Karpas-422 (cell line): ENCODE measurements around the gene CLCN6. TPM values are rescaled to one million over a fixed set of nuclear protein-coding genes. Genes with fewer than 3 reads are reported as not detected.

Experiments used
- DNase-seq: peaks from one replicate; pipeline ENCODE4 v3.0.0-alpha.2; 2015
- H2AFZ ChIP-seq: fragments of 200-600 bp; sonication (generic); 2 replicates; pipeline ENCODE4 v1.6.1; 2014; ENCODE audit warnings: antibody characterized with exemption, low read length, mixed read lengths
- H3K27ac ChIP-seq: fragments of 200-600 bp; sonication (generic); 2 replicates; pipeline ENCODE4 v1.5.1; 2014; ENCODE audit warnings: mild to moderate bottlenecking, low read length, moderate library complexity
- H3K27me3 ChIP-seq: fragments of 200-600 bp; sonication (generic); 2 replicates; pipeline ENCODE4 v1.6.1; 2014; ENCODE audit warnings: low read length, mixed read lengths
- H3K36me3 ChIP-seq: fragments of 200-600 bp; sonication (generic); 2 replicates; pipeline ENCODE4 v1.6.1; 2014; ENCODE audit warnings: low read length, mixed read lengths; ENCODE audit not compliant: insufficient read depth
- H3K4me1 ChIP-seq: fragments of 200-600 bp; sonication (generic); 2 replicates; pipeline ENCODE4 v1.6.1; 2014; ENCODE audit warnings: mild to moderate bottlenecking, low read length, mixed read lengths
- H3K4me2 ChIP-seq: fragments of 200-600 bp; sonication (generic); 2 replicates; pipeline ENCODE4 v1.6.1; 2014; ENCODE audit warnings: low read length, low read depth, mild to moderate bottlenecking; ENCODE audit not compliant: poor library complexity, severe bottlenecking
- H3K4me3 ChIP-seq: fragments of 200-600 bp; sonication (generic); 2 replicates; pipeline ENCODE4 v1.5.1; 2014; ENCODE audit warnings: mild to moderate bottlenecking, antibody characterized with exemption, low read length, mixed read lengths
- H3K79me2 ChIP-seq: fragments of 200-600 bp; sonication (generic); 2 replicates; pipeline ENCODE4 v1.6.1; 2014; ENCODE audit warnings: mild to moderate bottlenecking, low read length, mixed read lengths
- H3K9ac ChIP-seq: fragments of 200-600 bp; sonication (generic); 2 replicates; pipeline ENCODE4 v1.6.0; 2014; ENCODE audit warnings: low read length
- H3K9me2 ChIP-seq: fragments of 200-600 bp; sonication (generic), shearing (Covaris generic); replicated peaks from 2 replicates; pipeline ENCODE4 v1.6.0; 2014; ENCODE audit warnings: mild to moderate bottlenecking, low read length, moderate library complexity; ENCODE audit not compliant: insufficient read depth
- H3K9me3 ChIP-seq: fragments of 300-700, 200-600 bp; sonication (generic); 2 replicates; pipeline ENCODE4 v1.6.1; 2014; ENCODE audit warnings: low read length, mixed read lengths
- H4K20me1 ChIP-seq: fragments of 200-600 bp; sonication (generic); 2 replicates; pipeline ENCODE4 v1.6.1; 2014; ENCODE audit warnings: mild to moderate bottlenecking, antibody characterized with exemption, low read length, low read depth; ENCODE audit not compliant: insufficient read depth
- total RNA-seq: library from RNA; depleted of rRNA; stranded (reverse); fragments of >200 nt; shearing (Covaris generic); gene quantifications from 2 replicates; pipeline ENCODE4 v1.2.3, GENCODE V29; 2014; ENCODE audit warnings: low replicate concordance

CLCN6 gene
- total RNA-seq, 1 experiment from 2014 or later: 22.0 TPM

- Histone ChIP-seq H2AFZ (no peak overlapping the region), H3K4me3 (no peak overlapping the region), H4K20me1 (no peaks in the 10 kb centered on the region), H3K9me2 (no peaks in the 10 kb centered on the region), H3K27ac (no peak overlapping the region), H3K27me3 (no peaks in the 10 kb centered on the region), H3K36me3 (no peaks in the 10 kb centered on the region), H3K79me2 (no peaks in the 10 kb centered on the region), H3K9me3 (no peaks in the 10 kb centered on the region), H3K4me2 (no peak overlapping the region), H3K9ac (no peak overlapping the region), H3K4me1 (no peaks in the 10 kb centered on the region)
- DNase-seq: no peak
Measured at GRCh38 chr1:11796036-11796828, 9.8 kb upstream of the CLCN6 start.

GRCh38 chr1:11797525-11798216, 8.3 kb upstream of the CLCN6 start:
- H2AFZ ChIP-seq: no peak overlapping the region

GRCh38 chr1:11799099-11799498, 6.9 kb upstream of the CLCN6 start:
- H3K4me3 ChIP-seq: no peak overlapping the region

More at GRCh38 chr1:11797525-11798216, 8.3 kb upstream of the CLCN6 start:
- no peak for DNase-seq
- Histone ChIP-seq H3K27me3 (no peaks in the 10 kb centered on the region), H3K4me1 (peaks cover 4% of the 10 kb centered on the region), H4K20me1 (no peaks in the 10 kb centered on the region), H3K9ac (no peak overlapping the region), H3K9me2 (no peaks in the 10 kb centered on the region), H3K79me2 (no peaks in the 10 kb centered on the region), H3K27ac (no peak overlapping the region), H3K4me2 (no peak overlapping the region), H3K36me3 (no peaks in the 10 kb centered on the region), H3K4me3 (no peak overlapping the region), H3K9me3 (no peaks in the 10 kb centered on the region)

GRCh38 chr1:11799896-11800295, 6.1 kb upstream of the CLCN6 start:
- no peaks in the 10 kb centered on the region for H4K20me1 ChIP-seq
- H3K4me3 ChIP-seq: no peak overlapping the region
- no peak overlapping the region for H3K9ac ChIP-seq
- H2AFZ ChIP-seq: no peak overlapping the region
- H3K27me3 ChIP-seq: no peaks in the 10 kb centered on the region
- no peak overlapping the region for H3K4me2 ChIP-seq
- no peak overlapping the region for H3K27ac ChIP-seq
- H3K4me1 ChIP-seq: peaks cover 27% of the 10 kb centered on the region
- no peaks in the 10 kb centered on the region for H3K9me3 ChIP-seq
- H3K79me2 ChIP-seq: peaks cover 5% of the 10 kb centered on the region; the same call in 1 of the 2 replicates
- H3K9me2 ChIP-seq: no peaks in the 10 kb centered on the region
- DNase-seq: no peak
- H3K36me3 ChIP-seq: no peaks in the 10 kb centered on the region

More at GRCh38 chr1:11799099-11799498, 6.9 kb upstream of the CLCN6 start:
- Histone ChIP-seq H3K9me2 (no peaks in the 10 kb centered on the region), H3K4me1 (peaks cover 19% of the 10 kb centered on the region), H3K4me2 (no peak overlapping the region), H3K27ac (no peak overlapping the region), H3K27me3 (no peaks in the 10 kb centered on the region), H3K9me3 (no peaks in the 10 kb centered on the region), H3K9ac (no peak overlapping the region), H2AFZ (no peak overlapping the region), H4K20me1 (no peaks in the 10 kb centered on the region), H3K79me2 (no peaks in the 10 kb centered on the region), H3K36me3 (no peaks in the 10 kb centered on the region)
- no peak for DNase-seq

GRCh38 chr1:11800391-11800755, 5.6 kb upstream of the CLCN6 start:
- no peak overlapping the region for H3K4me3 ChIP-seq

DNA sequence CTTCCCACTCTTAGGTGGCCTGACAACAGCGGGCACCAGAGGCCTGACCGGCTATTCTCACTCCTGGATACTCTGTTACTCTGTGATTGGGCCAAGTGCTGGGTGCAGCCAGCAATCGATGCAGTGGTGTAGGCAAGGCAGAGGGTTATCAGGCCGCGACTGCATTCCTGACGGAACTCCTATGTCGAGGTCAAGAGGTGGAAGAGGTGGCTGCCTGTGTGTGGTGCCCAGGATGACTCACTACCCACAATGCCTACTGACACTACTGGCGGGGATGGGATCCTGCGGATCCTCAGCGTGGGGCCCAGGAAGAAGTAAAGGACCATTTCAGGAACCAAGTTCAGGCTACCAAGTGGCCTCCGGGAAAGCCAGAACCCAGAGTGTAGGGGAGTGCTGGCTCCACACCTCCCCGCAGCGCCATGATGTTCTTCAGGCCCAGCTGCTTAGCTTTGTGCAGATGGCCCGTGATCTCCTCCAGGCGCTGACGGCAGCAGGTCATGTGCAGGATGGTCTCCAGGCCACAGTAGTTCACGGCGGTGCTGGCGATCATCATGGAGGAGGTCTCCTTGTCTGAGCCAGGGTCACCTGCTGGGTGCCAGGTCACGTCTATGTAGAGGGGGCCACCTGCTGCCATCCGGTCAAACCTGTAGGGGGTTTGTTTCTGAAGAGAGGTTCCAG, 5.1 kb upstream of the CLCN6 start:
- Histone ChIP-seq H3K4me3 (no peak overlapping the region), H3K36me3 (no peaks in the 10 kb centered on the region), H3K27ac (no peak overlapping the region), H3K27me3 (no peaks in the 10 kb centered on the region), H3K4me2 (no peak overlapping the region), H3K9me2 (no peaks in the 10 kb centered on the region), H2AFZ (no peak overlapping the region), H3K79me2 (peaks cover 12% of the 10 kb centered on the region), H4K20me1 (no peaks in the 10 kb centered on the region), H3K4me1 (peaks cover 29% of the 10 kb centered on the region), H3K9ac (no peak overlapping the region), H3K9me3 (no peaks in the 10 kb centered on the region)
- DNase-seq: no peak

More at GRCh38 chr1:11800391-11800755, 5.6 kb upstream of the CLCN6 start:
- no peaks in the 10 kb centered on the region for H4K20me1 ChIP-seq
- H3K9me3 ChIP-seq: no peaks in the 10 kb centered on the region
- H3K9ac ChIP-seq: no peak overlapping the region
- peaks cover 29% of the 10 kb centered on the region for H3K4me1 ChIP-seq
- DNase-seq: no peak
- no peak overlapping the region for H2AFZ ChIP-seq
- no peaks in the 10 kb centered on the region for H3K36me3 ChIP-seq
- H3K27me3 ChIP-seq: no peaks in the 10 kb centered on the region
- H3K4me2 ChIP-seq: no peak overlapping the region
- H3K79me2 ChIP-seq: peaks cover 10% of the 10 kb centered on the region
- H3K9me2 ChIP-seq: no peaks in the 10 kb centered on the region
- no peak overlapping the region for H3K27ac ChIP-seq

DNA sequence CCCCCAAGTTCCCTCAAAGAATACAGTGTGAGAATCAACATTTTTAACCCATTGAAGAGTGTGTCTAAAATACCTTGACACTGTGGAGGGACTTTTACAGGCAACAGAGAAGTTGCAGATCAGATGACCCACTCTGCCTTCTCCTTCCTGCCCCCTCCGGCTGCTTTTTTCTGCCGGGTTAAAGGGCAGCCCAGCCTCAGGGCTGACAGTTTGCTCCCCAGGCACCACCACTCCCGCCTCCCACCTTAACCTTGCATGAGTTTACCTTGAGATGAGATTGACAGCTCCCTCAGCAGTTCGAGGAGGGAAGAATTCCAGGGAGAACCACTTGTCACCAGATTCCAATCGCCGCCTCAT, 3.4 kb upstream of the CLCN6 start:
- no peaks in the 10 kb centered on the region for H3K9me3 ChIP-seq
- no peaks in the 10 kb centered on the region for H3K9me2 ChIP-seq
- no peak overlapping the region for H3K27ac ChIP-seq
- H4K20me1 ChIP-seq: no peaks in the 10 kb centered on the region
- peaks cover 39% of the 10 kb centered on the region for H3K4me1 ChIP-seq
- H3K4me3 ChIP-seq: peak overlapping the region; percentile 58; the same call in 1 of the 2 replicates
- H3K79me2 ChIP-seq: peaks cover 26% of the 10 kb centered on the region
- no peaks in the 10 kb centered on the region; the same call in 1 of the 2 replicates for H3K36me3 ChIP-seq
- no peak for DNase-seq
- H2AFZ ChIP-seq: no peak overlapping the region
- H3K27me3 ChIP-seq: no peaks in the 10 kb centered on the region
- peak overlapping the region; percentile 60 for H3K9ac ChIP-seq
- H3K4me2 ChIP-seq: peak overlapping the region; percentile 82
